Measurements from ENCODE around the gene TEN1.

- TF ChIP-seq CTCF (IDR thresholded peaks at IDR 0.05; ENCODE audit: insufficient read depth, low read length) = no peak
- TF ChIP-seq, protein P1, sequence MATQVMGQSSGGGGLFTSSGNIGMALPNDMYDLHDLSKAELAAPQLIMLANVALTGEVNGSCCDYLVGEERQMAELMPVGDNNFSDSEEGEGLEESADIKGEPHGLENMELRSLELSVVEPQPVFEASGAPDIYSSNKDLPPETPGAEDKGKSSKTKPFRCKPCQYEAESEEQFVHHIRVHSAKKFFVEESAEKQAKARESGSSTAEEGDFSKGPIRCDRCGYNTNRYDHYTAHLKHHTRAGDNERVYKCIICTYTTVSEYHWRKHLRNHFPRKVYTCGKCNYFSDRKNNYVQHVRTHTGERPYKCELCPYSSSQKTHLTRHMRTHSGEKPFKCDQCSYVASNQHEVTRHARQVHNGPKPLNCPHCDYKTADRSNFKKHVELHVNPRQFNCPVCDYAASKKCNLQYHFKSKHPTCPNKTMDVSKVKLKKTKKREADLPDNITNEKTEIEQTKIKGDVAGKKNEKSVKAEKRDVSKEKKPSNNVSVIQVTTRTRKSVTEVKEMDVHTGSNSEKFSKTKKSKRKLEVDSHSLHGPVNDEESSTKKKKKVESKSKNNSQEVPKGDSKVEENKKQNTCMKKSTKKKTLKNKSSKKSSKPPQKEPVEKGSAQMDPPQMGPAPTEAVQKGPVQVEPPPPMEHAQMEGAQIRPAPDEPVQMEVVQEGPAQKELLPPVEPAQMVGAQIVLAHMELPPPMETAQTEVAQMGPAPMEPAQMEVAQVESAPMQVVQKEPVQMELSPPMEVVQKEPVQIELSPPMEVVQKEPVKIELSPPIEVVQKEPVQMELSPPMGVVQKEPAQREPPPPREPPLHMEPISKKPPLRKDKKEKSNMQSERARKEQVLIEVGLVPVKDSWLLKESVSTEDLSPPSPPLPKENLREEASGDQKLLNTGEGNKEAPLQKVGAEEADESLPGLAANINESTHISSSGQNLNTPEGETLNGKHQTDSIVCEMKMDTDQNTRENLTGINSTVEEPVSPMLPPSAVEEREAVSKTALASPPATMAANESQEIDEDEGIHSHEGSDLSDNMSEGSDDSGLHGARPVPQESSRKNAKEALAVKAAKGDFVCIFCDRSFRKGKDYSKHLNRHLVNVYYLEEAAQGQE (IDR thresholded peaks at IDR 0.05; ENCODE audit: insufficient replicate concordance, low read depth) = no peak
- TF ChIP-seq POLR2AphosphoS5 (IDR thresholded peaks at IDR 0.05; ENCODE audit: low read depth) = no peak
- TF ChIP-seq GABPA (IDR thresholded peaks at IDR 0.05; ENCODE audit: low read depth) = no peak
- TF ChIP-seq SPI1 (IDR thresholded peaks at IDR 0.05; ENCODE audit: borderline replicate concordance, low read depth) = no peak
These were observed 70.9 kb downstream of the TEN1 start for GRCh38 chr17:76049836-76050537.
